Camera-type eye (tissue), 1 donor: ENCODE results near the gene C15orf61. TPM values are rescaled to one million over a fixed set of nuclear protein-coding genes. Genes with fewer than 3 reads are reported as not detected.

Experiments used
- total RNA-seq: library from RNA; depleted of rRNA; stranded (reverse); fragments of >200 nt; gene quantifications from one replicate; pipeline ENCODE4 v1.2.3, GENCODE V29; 2014

The C15orf61 gene
- 11.3 TPM for total RNA-seq

DNA sequence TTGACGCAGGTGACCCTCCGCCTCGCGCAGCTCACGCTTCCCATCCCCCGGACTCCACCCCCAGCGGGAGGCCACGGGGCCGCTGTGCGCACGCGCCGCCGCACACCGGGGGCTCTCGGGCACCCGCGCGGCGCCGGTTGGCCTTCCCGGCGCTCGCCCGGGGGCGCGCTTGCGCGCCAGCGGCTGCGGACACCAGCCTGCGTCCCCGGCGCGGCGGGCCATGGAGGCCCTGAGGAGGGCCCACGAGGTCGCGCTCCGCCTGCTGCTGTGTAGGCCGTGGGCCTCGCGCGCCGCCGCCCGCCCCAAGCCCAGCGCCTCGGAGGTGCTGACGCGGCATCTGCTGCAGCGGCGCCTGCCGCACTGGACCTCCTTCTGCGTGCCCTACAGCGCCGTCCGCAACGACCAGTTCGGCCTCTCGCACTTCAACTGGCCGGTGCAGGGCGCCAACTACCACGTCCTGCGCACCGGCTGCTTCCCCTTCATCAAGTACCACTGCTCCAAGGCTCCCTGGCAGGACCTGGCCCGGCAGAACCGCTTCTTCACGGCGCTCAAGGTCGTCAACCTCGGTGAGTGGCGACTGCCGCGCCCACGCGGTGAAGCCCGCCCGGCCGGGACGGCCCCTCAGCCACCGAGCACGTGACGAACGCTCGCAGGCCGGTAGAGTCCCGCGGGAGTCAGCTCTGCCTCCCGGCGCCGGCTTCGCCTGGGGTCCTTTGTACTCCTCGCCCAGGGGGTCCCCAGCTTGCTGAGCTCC lies at the start of gene C15orf61:
Gene C15orf61 (plus strand): TSS at position 103 of the 754 bp plus-strand sequence. CDS start 118 bp downstream, at position 221.

DNA sequence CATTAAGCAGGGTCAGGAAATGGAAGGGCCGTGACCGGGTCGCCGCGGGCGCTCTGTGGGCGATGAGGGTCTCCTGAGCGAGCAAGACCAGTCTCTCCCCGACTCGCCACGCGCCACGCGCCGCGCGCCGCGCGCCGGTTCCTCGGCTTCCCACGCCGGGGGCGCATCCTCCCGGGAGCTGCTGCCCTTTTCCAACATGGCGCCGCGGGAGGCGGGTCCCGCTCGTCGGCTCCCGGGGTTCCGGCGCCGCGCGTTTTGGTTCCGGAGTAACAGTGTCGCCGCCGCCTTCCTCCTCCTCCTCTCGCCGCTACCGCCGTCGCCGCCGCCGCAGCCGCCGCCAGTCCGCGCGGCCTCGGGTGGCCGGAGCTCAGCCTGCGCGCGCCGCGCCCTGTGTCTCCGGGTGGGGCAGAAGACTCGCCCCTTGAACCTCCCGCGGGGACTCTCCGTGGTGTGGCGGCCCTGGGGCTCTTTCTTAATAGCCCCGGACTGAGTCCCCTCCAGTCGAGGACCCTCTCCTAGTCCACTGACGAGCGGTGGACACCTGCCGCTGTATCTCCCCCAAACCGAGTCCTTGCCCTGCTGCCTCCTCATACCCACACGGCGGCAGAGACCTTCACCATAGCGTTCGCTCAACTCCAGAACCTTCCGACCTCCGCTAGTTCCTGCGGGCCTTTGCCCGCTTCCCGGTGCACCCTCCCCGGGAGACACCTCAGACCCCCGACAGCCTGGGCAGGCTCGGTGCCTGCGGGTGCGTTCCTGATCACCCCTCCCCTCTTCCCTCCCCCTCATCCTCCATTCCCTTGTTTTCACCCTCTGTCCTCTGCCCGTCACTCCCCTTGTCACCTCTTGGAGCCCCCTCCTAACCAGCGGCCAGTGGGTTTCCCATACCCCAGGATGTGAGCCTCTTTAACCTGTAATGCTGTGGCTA lies 21.8 kb downstream of the C15orf61 start, which contains the start of gene MAP2K5:
Gene MAP2K5 (plus strand): TSS at position 284 of the 928 bp plus-strand sequence. CDS start 633 bp downstream, at position 917.

Other genes with a start within 250 kb of the C15orf61 start
- gene MAP2K5, start 21.6 kb downstream of the C15orf61 start, total RNA-seq, result 15.2 TPM